ENCODE data around the gene GNB1. TPM values are rescaled to one million over a fixed set of nuclear protein-coding genes. Genes with fewer than 3 reads are reported as not detected.

Gene GNB1
- total and polyA plus RNA-seq, 9 of the 15 experiments (the other 6 are each of a cell fraction or from before 2014, with no cell fraction given): 34.3 to 388 (median 114) TPM

GRCh38 chr1:1758692-1759455 lies 132.0 kb downstream of the GNB1 start (continued):
- TF ChIP-seq DMBX1 (CRISPR knock-in tag; IDR thresholded peaks at IDR 0.05; ENCODE audit: borderline replicate concordance): peak; percentile 85; the same call in 1 of the 2 replicates
- no peak for TF ChIP-seq RBM25 (IDR thresholded peaks at IDR 0.05; ENCODE audit: low read depth, low read length, severe bottlenecking)
- peak in 1 of 2 experiments; percentile 78; a peak in 2 of 4 replicates for TF ChIP-seq RCOR1 (IDR thresholded peaks at IDR 0.05; ENCODE audit: borderline replicate concordance in 1 of 2, low read depth in 2 of 2, low read length in 2 of 2)
- no peak for TF ChIP-seq ZNF551 (CRISPR knock-in tag; IDR thresholded peaks at IDR 0.05)
- TF ChIP-seq PHTF2 (CRISPR knock-in tag; IDR thresholded peaks at IDR 0.05): peak; percentile 86; the same call in 1 of the 2 replicates
- peak; percentile 69; the same call in 1 of the 2 replicates for TF ChIP-seq ZNF197 (CRISPR knock-in tag; IDR thresholded peaks at IDR 0.05; ENCODE audit: low read depth)
- TF ChIP-seq MAX (CRISPR knock-in tag; IDR thresholded peaks at IDR 0.05): peak; percentile 80
- TF ChIP-seq ZNF561 (CRISPR knock-in tag; conservative IDR thresholded peaks at IDR 0.05): no peak
- no peak for TF ChIP-seq SRSF3 (IDR thresholded peaks at IDR 0.05; ENCODE audit: insufficient read depth, low read length)
- 0 out of 2 replicates have a peak, but pooled peaks have one; percentile 31 for TF ChIP-seq PHB (CRISPR knock-in tag; IDR thresholded peaks at IDR 0.05)
- peak; percentile 88 for TF ChIP-seq ARID1B (IDR thresholded peaks at IDR 0.05)
- TF ChIP-seq, protein P1, sequence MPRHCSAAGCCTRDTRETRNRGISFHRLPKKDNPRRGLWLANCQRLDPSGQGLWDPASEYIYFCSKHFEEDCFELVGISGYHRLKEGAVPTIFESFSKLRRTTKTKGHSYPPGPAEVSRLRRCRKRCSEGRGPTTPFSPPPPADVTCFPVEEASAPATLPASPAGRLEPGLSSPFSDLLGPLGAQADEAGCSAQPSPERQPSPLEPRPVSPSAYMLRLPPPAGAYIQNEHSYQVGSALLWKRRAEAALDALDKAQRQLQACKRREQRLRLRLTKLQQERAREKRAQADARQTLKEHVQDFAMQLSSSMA (CRISPR knock-in tag; IDR thresholded peaks at IDR 0.05): no peak
- TF ChIP-seq HDGF (IDR thresholded peaks at IDR 0.05): peak; percentile 99
- TF ChIP-seq FOSL1 (tag; conservative IDR thresholded peaks at IDR 0.05): peak; percentile 45
- no peak for TF ChIP-seq SIX5 (IDR thresholded peaks at IDR 0.05; ENCODE audit: borderline replicate concordance in 1 of 2, insufficient read depth in 1 of 2, low read depth in 1 of 2, low read length in 2 of 2)
- 0 out of 2 replicates have a peak, but pooled peaks have one; percentile 29 for TF ChIP-seq KLF16 (IDR thresholded peaks at IDR 0.05)
- no peak for TF ChIP-seq CREBBP (IDR thresholded peaks at IDR 0.05; ENCODE audit: low read depth, low read length)
- TF ChIP-seq PHB2 (IDR thresholded peaks at IDR 0.05; ENCODE audit: low read depth): 0 out of 2 replicates have a peak, but pooled peaks have one; percentile 15
- peak; percentile 97 for TF ChIP-seq ZBTB7A (IDR thresholded peaks at IDR 0.05; ENCODE audit: borderline replicate concordance, control insufficient read depth, low read depth, low read length)
- TF ChIP-seq ZNF175 (CRISPR knock-in tag; IDR thresholded peaks at IDR 0.05; ENCODE audit: low read depth): no peak
- TF ChIP-seq ZC3H8 (IDR thresholded peaks at IDR 0.05): 0 out of 2 replicates have a peak, but pooled peaks have one; percentile 8
- TF ChIP-seq SUPT5H (IDR thresholded peaks at IDR 0.05): peak; percentile 56; the same call in 1 of the 2 replicates
- TF ChIP-seq E2F3 (CRISPR knock-in tag; IDR thresholded peaks at IDR 0.05): no peak
- peak; percentile 31 for TF ChIP-seq POLR2B (IDR thresholded peaks at IDR 0.05; ENCODE audit: low read depth, partially characterized antibody)
- TF ChIP-seq MAZ (CRISPR knock-in tag; conservative IDR thresholded peaks at IDR 0.05 in 1 of 2, IDR thresholded peaks at IDR 0.05 in 1 of 2): peak; percentile 89 to 93
- peak; percentile 50 for TF ChIP-seq TBP (optimal IDR thresholded peaks at IDR 0.05; ENCODE audit: low read depth, low read length)
- peak; percentile 83 for TF ChIP-seq HSF4 (CRISPR knock-in tag; IDR thresholded peaks at IDR 0.05; ENCODE audit: borderline replicate concordance)
- peak; percentile 90 for TF ChIP-seq CREM (IDR thresholded peaks at IDR 0.05; ENCODE audit: low read depth)
